B cell (primary cell): ENCODE results near the gene USP30. TPM values are rescaled to one million over a fixed set of nuclear protein-coding genes. Genes with fewer than 3 reads are reported as not detected.

ENCODE experiments used
- ATAC-seq: fragments of 200-7000 bp; cut with Tn5 transposase; one replicate; pipeline ENCODE4 v1.10.0; 2021; ENCODE audit warnings: low read depth, mild to moderate bottlenecking, moderate number of reproducible peaks, moderate library complexity
- CTCF ChIA-PET: fragments of 350-600 bp; sonication (Branson Sonifier 250); formaldehyde crosslinking; loops from one replicate; lab custom pipeline; 2021; ENCODE audit warnings: antibody characterized with exemption, inconsistent platforms; lab: Charles Lee
- POLR2A ChIA-PET: fragments of 350-600 bp; sonication (Branson Sonifier 250); formaldehyde crosslinking; loops from one replicate; lab custom pipeline; 2021; ENCODE audit warnings: antibody characterized with exemption; lab: Charles Lee
- DNase-seq: peaks from one replicate; pipeline ENCODE4 v3.0.0; 2013
- H2AFZ ChIP-seq: 2 replicates; pipeline ENCODE4 v1.6.1; 2012; ENCODE audit warnings: mild to moderate bottlenecking, low read depth, low read length; ENCODE audit not compliant: insufficient read depth, poor library complexity, severe bottlenecking
- H3K27ac ChIP-seq, 2 donors: 1 replicate in 1 of 2; 2 replicates in 1 of 2; pipeline ENCODE4 v1.5.1; 2012 to 2013; ENCODE audit warnings: low read length in 2 of 2, mild to moderate bottlenecking in 2 of 2, moderate library complexity in 1 of 2
- H3K27me3 ChIP-seq, 4 experiments: fragments of 200-600 bp in 1 of 4; sonication (generic) in 1 of 4; replicated peaks in 1 of 4; 1 replicate in 2 of 4; 2 replicates in 2 of 4; pipeline versions ENCODE4 v1.6.1 to v1.7.0; 2013 to 2016; ENCODE audit warnings: low read length in 3 of 4, mild to moderate bottlenecking in 2 of 4, mixed read lengths in 1 of 4, moderate library complexity in 1 of 4; ENCODE audit not compliant: insufficient read depth in 4 of 4, control insufficient read depth in 3 of 4; ENCODE audit errors: control extremely low read depth in 1 of 4
- H3K36me3 ChIP-seq, 2 experiments: replicated peaks in 1 of 2; 1 replicate in 1 of 2; 2 replicates in 1 of 2; pipeline versions ENCODE4 v1.6.1 to v1.7.1; 2013; ENCODE audit warnings: low read length in 1 of 2; ENCODE audit not compliant: insufficient read depth in 2 of 2, control insufficient read depth in 1 of 2; ENCODE audit errors: control extremely low read depth in 1 of 2, extremely low read depth in 1 of 2
- H3K4me1 ChIP-seq, 2 donors: fragments of 200-600 bp in 1 of 2; sonication (generic) in 1 of 2; 1 replicate in 1 of 2; 2 replicates in 1 of 2; pipeline versions ENCODE4 v1.5.1 to v1.6.1; 2013 to 2017; ENCODE audit warnings: low read length in 2 of 2; ENCODE audit not compliant: control insufficient read depth in 2 of 2, insufficient read depth in 2 of 2
- H3K4me2 ChIP-seq: replicated peaks from 2 replicates; pipeline ENCODE3; 2012; ENCODE audit warnings: mild to moderate bottlenecking, low read depth, low read length; ENCODE audit not compliant: poor library complexity, severe bottlenecking
- H3K4me3 ChIP-seq, 5 experiments: fragments of 200-600 bp in 1 of 5; sonication (generic) in 1 of 5; 1 replicate in 3 of 5; 2 replicates in 2 of 5; pipeline versions ENCODE4 v1.5.1 to v1.7.0; 2011 to 2016; ENCODE audit warnings: low read length in 4 of 5, mild to moderate bottlenecking in 4 of 5, low read depth in 2 of 5, control low read depth in 1 of 5, moderate library complexity in 1 of 5; ENCODE audit not compliant: insufficient read depth in 1 of 5; ENCODE audit errors: control extremely low read depth in 1 of 5, extremely low read depth in 1 of 5
- H3K79me2 ChIP-seq: fragments of 200-600 bp; sonication (generic); one replicate; pipeline ENCODE4 v1.6.0; 2016; ENCODE audit warnings: low read length; ENCODE audit not compliant: control insufficient read depth, insufficient read depth
- H3K9ac ChIP-seq: fragments of 200-600 bp; sonication (generic); 2 replicates; pipeline ENCODE4 v1.6.1; 2017; ENCODE audit warnings: mild to moderate bottlenecking, low read length, moderate library complexity
- H3K9me3 ChIP-seq, 3 donors: one replicate each; pipeline versions ENCODE4 v1.6.1 to v1.7.1; 2013; ENCODE audit warnings: low read length in 2 of 3; ENCODE audit not compliant: control insufficient read depth in 2 of 3, insufficient read depth in 1 of 3; ENCODE audit errors: control extremely low read depth in 1 of 3
- H4K20me1 ChIP-seq: 2 replicates; pipeline ENCODE4 v1.6.0; 2012; ENCODE audit warnings: mild to moderate bottlenecking, low read length; ENCODE audit not compliant: insufficient read depth, control insufficient read depth, poor library complexity, severe bottlenecking
- H3K27ac Mint-ChIP-seq: one replicate; pipeline ENCODE4 v1.8.0; 2021; ENCODE audit warnings: mixed read lengths
- H3K27me3 Mint-ChIP-seq: one replicate; pipeline ENCODE4 v1.8.0; 2021; ENCODE audit warnings: mixed read lengths
- H3K4me1 Mint-ChIP-seq: one replicate; pipeline ENCODE4 v1.8.0; 2021; ENCODE audit warnings: mixed read lengths
- H3K4me3 Mint-ChIP-seq: one replicate; pipeline ENCODE4 v1.8.0; 2021; ENCODE audit warnings: mixed read lengths
- H3K9me3 Mint-ChIP-seq: one replicate; pipeline ENCODE4 v1.8.0; 2022; ENCODE audit warnings: mixed read lengths; ENCODE audit not compliant: insufficient read depth
- EZH2 ChIP-seq: IDR thresholded peaks from 2 replicates; pipeline ENCODE4 v1.6.1; 2012; ENCODE audit warnings: borderline replicate concordance, low read depth, mild to moderate bottlenecking, moderate library complexity, low read length; ENCODE audit not compliant: insufficient read depth, poor library complexity, severe bottlenecking
- WGBS: methylation state at CpG from one replicate; pipeline ENCODE4 v1.1.5; 2013; ENCODE audit warnings: missing lambda C conversion rate; ENCODE audit not compliant: insufficient coverage; 5-methylcytosine and 5-hydroxymethylcytosine counted together
- intact Hi-C: fragments of 100-400 bp; cut with micrococcal nuclease; formaldehyde crosslinking; loops from one replicate; pipeline ENCODE4 v1.10.0; 2022
- polyA plus RNA-seq: library from polyadenylated mRNA; depleted of rRNA; stranded (reverse); fragments of >200 nt; gene quantifications from 2 replicates; pipeline ENCODE4 v1.2.3, GENCODE V29; 2012
- total RNA-seq, 2 donors: library from RNA; stranded (reverse); fragments of 120-200 nt in 1 of 2; gene quantifications; 1 replicate in 1 of 2; 2 replicates in 1 of 2; pipeline versions ENCODE4 v1.2.3 to v1.2.4, GENCODE V29; 2013 to 2022
- TF ChIP-seq, protein P1 (sequence below): fragments of 200-600 bp; IDR thresholded peaks from one replicate; pipeline ENCODE4 v1.8.0; 2022; ENCODE audit warnings: antibody characterized with exemption, mild to moderate bottlenecking

Gene USP30
- total and polyA plus RNA-seq, 2 donors (not counting 1 experiment from before 2014, with no cell fraction given) = 7.2 to 32.5 TPM

- WGBS = 100% methylated on average over 1 of the region's 5 CpGs
- Histone ChIP-seq H3K27ac (no peak overlapping the region), H3K27me3 (no peaks in the 10 kb centered on the region), H2AFZ (no peak overlapping the region), H3K36me3 (peaks cover 4 to 22% of the 10 kb centered on the region in 2 experiments), H3K4me3 (no peak overlapping the region), H3K9me3 (no peaks in the 10 kb centered on the region), H3K4me2 (no peak overlapping the region), H4K20me1 (no peaks in the 10 kb centered on the region), H3K9ac (no peak overlapping the region), H3K4me1 (no peaks in the 10 kb centered on the region), H3K79me2 (no peaks in the 10 kb centered on the region)
- intact Hi-C loops = no loop called here
- DNase-seq = no peak
- no peak for ATAC-seq
- Mint-ChIP-seq H3K9me3 (no peaks in the 10 kb centered on the region), H3K27ac (no peak overlapping the region), H3K4me1 (no peaks in the 10 kb centered on the region), H3K27me3 (no peaks in the 10 kb centered on the region), H3K4me3 (no peak overlapping the region)
- CTCF ChIA-PET = no interaction called here
- POLR2A ChIA-PET = no interaction called here
- no peak for TF ChIP-seq EZH2
- TF ChIP-seq, protein P1, sequence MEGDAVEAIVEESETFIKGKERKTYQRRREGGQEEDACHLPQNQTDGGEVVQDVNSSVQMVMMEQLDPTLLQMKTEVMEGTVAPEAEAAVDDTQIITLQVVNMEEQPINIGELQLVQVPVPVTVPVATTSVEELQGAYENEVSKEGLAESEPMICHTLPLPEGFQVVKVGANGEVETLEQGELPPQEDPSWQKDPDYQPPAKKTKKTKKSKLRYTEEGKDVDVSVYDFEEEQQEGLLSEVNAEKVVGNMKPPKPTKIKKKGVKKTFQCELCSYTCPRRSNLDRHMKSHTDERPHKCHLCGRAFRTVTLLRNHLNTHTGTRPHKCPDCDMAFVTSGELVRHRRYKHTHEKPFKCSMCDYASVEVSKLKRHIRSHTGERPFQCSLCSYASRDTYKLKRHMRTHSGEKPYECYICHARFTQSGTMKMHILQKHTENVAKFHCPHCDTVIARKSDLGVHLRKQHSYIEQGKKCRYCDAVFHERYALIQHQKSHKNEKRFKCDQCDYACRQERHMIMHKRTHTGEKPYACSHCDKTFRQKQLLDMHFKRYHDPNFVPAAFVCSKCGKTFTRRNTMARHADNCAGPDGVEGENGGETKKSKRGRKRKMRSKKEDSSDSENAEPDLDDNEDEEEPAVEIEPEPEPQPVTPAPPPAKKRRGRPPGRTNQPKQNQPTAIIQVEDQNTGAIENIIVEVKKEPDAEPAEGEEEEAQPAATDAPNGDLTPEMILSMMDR = no peak
These were observed 12.9 kb downstream of the USP30 start for GRCh38 chr12:109065154-109065852.

- H3K9me3 ChIP-seq = no peaks in the 10 kb centered on the region
- intact Hi-C loops = no loop called here
- H3K27ac ChIP-seq = no peak overlapping the region
- no peak overlapping the region for H2AFZ ChIP-seq
- H3K4me3 ChIP-seq = no peak overlapping the region
- H3K4me1 ChIP-seq = no peaks in the 10 kb centered on the region
- Mint-ChIP-seq H3K27me3 (no peaks in the 10 kb centered on the region), H3K4me1 (no peaks in the 10 kb centered on the region), H3K9me3 (no peaks in the 10 kb centered on the region), H3K27ac (no peak overlapping the region), H3K4me3 (no peak overlapping the region)
- no peak overlapping the region for H3K9ac ChIP-seq
- TF ChIP-seq, protein P1 = no peak
- no peak for TF ChIP-seq EZH2
- POLR2A ChIA-PET = no interaction called here
- H4K20me1 ChIP-seq = no peaks in the 10 kb centered on the region
- CTCF ChIA-PET = no interaction called here
- H3K27me3 ChIP-seq = no peaks in the 10 kb centered on the region
- ATAC-seq = no peak
- DNase-seq = no peak
- WGBS = 100% methylated on average over 1 of the region's 1 CpG
- peaks cover 4 to 25% of the 10 kb centered on the region in 2 experiments for H3K36me3 ChIP-seq
- no peak overlapping the region for H3K4me2 ChIP-seq
- no peaks in the 10 kb centered on the region for H3K79me2 ChIP-seq
These were observed 13.4 kb downstream of the USP30 start for GRCh38 chr12:109065853-109066193.
